ENCODE measurements around the gene CENATAC.
"Not testable (repeated sequence)": the region's sequence is repeated elsewhere in the genome, so short reads cannot be mapped to it uniquely, and the experiment has no call there.

The CENATAC gene

GRCh38 chr11:118997627-118998387 is at the start of gene CENATAC:
CENATAC (plus strand) TSS chr11:118998138; CDS start chr11:118998198, 60 bp downstream.
- in situ Hi-C loops (cut with MboI; ENCODE audit: low sequenced_read_pairs): no loop called here

- in situ Hi-C loops (cut with MboI; ENCODE audit: low sequenced_read_pairs): no loop called here
Measured at GRCh38 chr11:118953265-118953664, 44.7 kb upstream of the CENATAC start.

GRCh38 chr11:118953976-118954375 is 44.0 kb upstream of the CENATAC start:
- in situ Hi-C loops (cut with MboI; ENCODE audit: low sequenced_read_pairs): not testable (repeated sequence)

- in situ Hi-C loops (cut with MboI; ENCODE audit: low sequenced_read_pairs): no loop called here
Measured at GRCh38 chr11:118956094-118956846, 41.7 kb upstream of the CENATAC start, which contains the start of gene UPK2. UPK2 (plus strand) TSS chr11:118956298; CDS start chr11:118956351, 53 bp downstream.

GRCh38 chr11:118956847-118957469 is 41.0 kb upstream of the CENATAC start:
- in situ Hi-C loops (cut with MboI; ENCODE audit: low sequenced_read_pairs): no loop called here

- in situ Hi-C loops (cut with MboI; ENCODE audit: low sequenced_read_pairs): no loop called here
Measured at GRCh38 chr11:118957549-118957948, 40.4 kb upstream of the CENATAC start.

GRCh38 chr11:118957968-118958367 is 40.0 kb upstream of the CENATAC start:
- in situ Hi-C loops (cut with MboI; ENCODE audit: low sequenced_read_pairs): no loop called here

- in situ Hi-C loops (cut with MboI; ENCODE audit: low sequenced_read_pairs): no loop called here
Measured at GRCh38 chr11:118958577-118958976, 39.4 kb upstream of the CENATAC start.

- in situ Hi-C loops (cut with MboI; ENCODE audit: low sequenced_read_pairs): no loop called here
Measured at GRCh38 chr11:118961189-118961588, 36.7 kb upstream of the CENATAC start.

GRCh38 chr11:118961591-118961990 is 36.3 kb upstream of the CENATAC start:
- in situ Hi-C loops (cut with MboI; ENCODE audit: low sequenced_read_pairs): no loop called here

- in situ Hi-C loops (cut with MboI; ENCODE audit: low sequenced_read_pairs): not testable (repeated sequence)
Measured at GRCh38 chr11:118969508-118969907, 28.4 kb upstream of the CENATAC start.

- in situ Hi-C loops (cut with MboI; ENCODE audit: low sequenced_read_pairs): no loop called here
Measured at GRCh38 chr11:118971646-118972045, 26.3 kb upstream of the CENATAC start, which contains the start of gene FOXR1. FOXR1 (plus strand) TSS chr11:118971761; CDS start chr11:118971932, 171 bp downstream.

GRCh38 chr11:118973985-118974384 is 24.0 kb upstream of the CENATAC start:
- in situ Hi-C loops (cut with MboI; ENCODE audit: low sequenced_read_pairs): no loop called here

- in situ Hi-C loops (cut with MboI; ENCODE audit: low sequenced_read_pairs): no loop called here
Measured at GRCh38 chr11:118975771-118976709, 21.9 kb upstream of the CENATAC start.

GRCh38 chr11:118979434-118979833 is 18.5 kb upstream of the CENATAC start:
- in situ Hi-C loops (cut with MboI; ENCODE audit: low sequenced_read_pairs): no loop called here

- in situ Hi-C loops (cut with MboI; ENCODE audit: low sequenced_read_pairs): no loop called here
Measured at GRCh38 chr11:118980191-118980881, 17.6 kb upstream of the CENATAC start.

GRCh38 chr11:118984337-118984736 is 13.6 kb upstream of the CENATAC start:
- in situ Hi-C loops (cut with MboI; ENCODE audit: low sequenced_read_pairs): not testable (repeated sequence)

GRCh38 chr11:118984825-118985224 is 13.1 kb upstream of the CENATAC start:
- in situ Hi-C loops (cut with MboI; ENCODE audit: low sequenced_read_pairs): no loop called here

GRCh38 chr11:118988280-118988679 is 9.7 kb upstream of the CENATAC start:
- in situ Hi-C loops (cut with MboI; ENCODE audit: low sequenced_read_pairs): no loop called here
